ENCODE data around the gene SLX9. TPM values are rescaled to one million over a fixed set of nuclear protein-coding genes. Genes with fewer than 3 reads are reported as not detected.
A peak's percentile ranks its signal among the peaks of the same experiment; 100 is the strongest.

Gene SLX9
- total RNA-seq, 1 experiment from 2014 or later, result 35.0 TPM

DNA sequence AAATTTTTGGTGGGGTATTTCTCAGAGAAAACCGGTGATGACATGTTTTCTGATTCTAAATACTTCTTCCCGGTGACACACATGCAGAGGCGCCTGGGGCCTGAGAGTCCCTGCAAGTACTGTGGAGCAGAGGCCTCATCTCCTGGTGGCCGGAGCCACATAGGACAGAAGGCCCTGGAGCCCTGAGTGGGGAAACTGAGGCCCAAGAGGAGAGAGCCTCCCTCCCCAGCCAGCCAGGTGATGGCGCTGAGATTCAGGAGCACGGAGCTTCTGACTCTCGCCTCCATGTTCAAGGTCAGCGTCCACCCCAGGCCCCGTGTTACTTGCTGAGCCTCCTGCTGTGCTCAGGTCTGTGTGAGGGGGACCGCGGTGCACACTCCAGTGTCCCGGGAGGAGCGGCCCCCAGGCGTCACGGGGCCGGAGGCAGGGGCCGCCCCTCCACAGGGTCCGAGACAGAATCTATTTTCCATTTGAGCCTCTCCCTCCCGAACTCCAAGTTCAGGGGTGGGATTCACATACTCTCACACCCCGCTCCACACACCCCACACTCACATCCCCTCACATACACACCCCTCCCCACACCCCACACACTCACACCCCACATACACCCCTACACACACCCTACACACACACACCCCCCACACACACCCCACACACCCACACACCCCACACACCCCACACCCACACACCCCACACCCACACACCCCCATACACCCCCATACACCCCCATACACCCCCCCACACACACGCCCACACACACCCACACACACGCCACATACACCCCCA lies 43.8 kb downstream of the SLX9 start:
- no peak overlapping the region for H3K4me3 ChIP-seq (ENCODE audit: insufficient read depth, low read depth, low read length)
- no peak for DNase-seq

DNA sequence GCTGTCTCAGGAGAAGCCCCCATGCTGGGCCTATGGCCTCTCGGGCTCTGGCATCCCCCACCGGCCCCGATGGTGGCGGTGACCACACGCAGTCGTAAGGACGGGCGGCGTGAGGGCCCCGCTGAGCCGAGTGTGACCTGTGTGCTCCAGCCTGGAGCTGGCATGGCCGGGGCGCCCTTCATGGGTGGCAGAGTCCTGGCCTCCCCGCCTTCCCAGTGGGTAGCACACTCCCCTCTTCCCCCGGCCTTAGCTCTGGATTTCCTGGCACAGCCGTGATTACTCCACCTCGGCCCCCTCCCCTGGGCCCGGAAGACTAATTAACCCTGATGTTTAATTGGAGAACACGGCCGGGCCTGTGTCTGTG lies 44.6 kb downstream of the SLX9 start:
- Histone ChIP-seq H3K36me3 (replicated peaks; ENCODE audit: control insufficient read depth, insufficient read depth, low read length) (no peaks in the 10 kb centered on the region), H3K27me3 (ENCODE audit: control insufficient read depth, insufficient read depth, low read length) (no peaks in the 10 kb centered on the region), H3K4me3 (ENCODE audit: insufficient read depth, low read depth, low read length) (no peak overlapping the region)
- DNase-seq, result no peak

More for the DNA sequence above, 43.8 kb downstream of the SLX9 start:
- Histone ChIP-seq H3K36me3 (replicated peaks; ENCODE audit: control insufficient read depth, insufficient read depth, low read length) (no peaks in the 10 kb centered on the region), H3K27me3 (ENCODE audit: control insufficient read depth, insufficient read depth, low read length) (no peaks in the 10 kb centered on the region)

DNA sequence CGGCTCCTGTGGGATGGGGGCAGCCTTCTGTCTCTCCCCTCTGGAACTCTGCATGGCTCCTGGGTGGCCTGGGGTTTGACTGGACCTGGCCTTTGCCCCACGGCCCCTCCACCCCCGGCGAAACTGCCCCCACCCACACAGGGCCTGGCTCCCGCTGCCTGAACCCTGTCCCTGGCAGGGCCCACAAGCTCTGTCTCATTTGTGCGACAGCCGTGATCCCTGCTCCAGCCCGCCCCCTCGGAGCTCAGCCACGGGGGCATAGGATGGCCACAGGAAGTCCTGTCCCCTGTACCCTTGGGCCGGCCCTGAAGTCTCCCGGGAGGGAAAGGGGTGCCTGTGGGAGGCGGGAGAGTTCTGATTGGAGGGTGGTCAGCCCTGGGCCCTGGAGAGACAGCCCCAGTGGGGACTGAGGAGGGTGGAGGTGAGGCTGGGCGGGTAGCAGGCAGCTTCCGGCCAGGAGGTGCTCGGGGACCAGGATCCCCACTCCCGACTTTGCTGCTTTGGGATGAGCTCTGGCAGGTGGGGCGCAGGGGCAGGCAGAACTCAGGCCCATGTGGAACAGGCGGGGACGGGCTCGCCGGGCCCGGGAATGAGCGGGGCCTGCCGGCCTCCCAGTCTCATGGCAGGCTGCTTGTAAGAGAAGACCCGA lies 45.1 kb downstream of the SLX9 start:
- peak; percentile 86 for DNase-seq
- H3K36me3 ChIP-seq (replicated peaks; ENCODE audit: control insufficient read depth, insufficient read depth, low read length), result no peaks in the 10 kb centered on the region
- no peaks in the 10 kb centered on the region for H3K27me3 ChIP-seq (ENCODE audit: control insufficient read depth, insufficient read depth, low read length)
- no peak overlapping the region for H3K4me3 ChIP-seq (ENCODE audit: insufficient read depth, low read depth, low read length)

DNA sequence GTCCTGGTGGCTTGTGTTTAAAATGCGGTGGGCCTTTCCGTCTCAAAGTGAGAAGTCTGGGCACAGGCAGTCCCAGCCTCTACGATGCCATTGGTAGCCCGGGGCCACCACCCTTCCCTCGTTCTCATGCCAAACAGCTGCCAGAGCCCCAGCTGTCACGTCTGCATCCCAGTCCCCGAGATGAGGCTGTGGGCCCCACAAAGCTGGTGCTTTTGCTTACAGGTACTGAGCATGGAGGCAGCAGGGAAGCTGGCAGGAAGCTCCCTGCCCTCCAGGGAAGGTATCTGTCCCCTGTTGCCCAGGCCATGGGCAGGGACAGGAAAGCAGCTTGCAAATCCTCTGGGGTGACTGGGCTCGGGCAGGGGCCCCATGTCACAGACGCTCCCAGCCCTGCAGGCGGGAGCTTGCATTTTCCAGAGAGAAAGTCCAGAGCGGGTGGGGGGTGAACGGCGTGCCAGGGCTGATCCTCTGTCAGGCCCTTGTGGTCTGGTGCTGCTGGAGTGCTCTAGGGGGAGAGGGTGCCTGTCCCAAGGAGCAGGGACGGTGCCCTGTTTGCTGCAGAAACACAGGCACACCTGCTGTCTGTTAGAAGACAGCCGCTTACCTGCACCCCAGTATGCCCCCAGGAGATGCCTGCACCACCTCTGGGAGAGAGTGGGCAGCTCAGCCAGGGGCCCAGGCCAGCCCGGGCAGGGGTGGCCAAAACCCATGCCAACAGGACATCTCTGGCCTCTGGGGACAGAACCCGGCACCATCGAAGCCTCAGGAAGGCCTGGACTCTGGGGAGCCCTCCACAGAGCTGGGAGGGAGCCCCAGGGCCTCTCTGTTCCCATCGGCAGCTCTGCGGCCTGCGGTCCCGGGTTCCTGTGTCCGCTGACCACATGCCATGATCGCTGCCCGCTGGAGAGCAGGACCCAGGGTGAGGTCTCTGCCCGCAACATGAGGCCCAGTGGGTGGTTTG lies 45.9 kb downstream of the SLX9 start:
- no peaks in the 10 kb centered on the region for H3K36me3 ChIP-seq (replicated peaks; ENCODE audit: control insufficient read depth, insufficient read depth, low read length)
- no peaks in the 10 kb centered on the region for H3K27me3 ChIP-seq (ENCODE audit: control insufficient read depth, insufficient read depth, low read length)
- H3K4me3 ChIP-seq (ENCODE audit: insufficient read depth, low read depth, low read length), result no peak overlapping the region
- no peak for DNase-seq

DNA sequence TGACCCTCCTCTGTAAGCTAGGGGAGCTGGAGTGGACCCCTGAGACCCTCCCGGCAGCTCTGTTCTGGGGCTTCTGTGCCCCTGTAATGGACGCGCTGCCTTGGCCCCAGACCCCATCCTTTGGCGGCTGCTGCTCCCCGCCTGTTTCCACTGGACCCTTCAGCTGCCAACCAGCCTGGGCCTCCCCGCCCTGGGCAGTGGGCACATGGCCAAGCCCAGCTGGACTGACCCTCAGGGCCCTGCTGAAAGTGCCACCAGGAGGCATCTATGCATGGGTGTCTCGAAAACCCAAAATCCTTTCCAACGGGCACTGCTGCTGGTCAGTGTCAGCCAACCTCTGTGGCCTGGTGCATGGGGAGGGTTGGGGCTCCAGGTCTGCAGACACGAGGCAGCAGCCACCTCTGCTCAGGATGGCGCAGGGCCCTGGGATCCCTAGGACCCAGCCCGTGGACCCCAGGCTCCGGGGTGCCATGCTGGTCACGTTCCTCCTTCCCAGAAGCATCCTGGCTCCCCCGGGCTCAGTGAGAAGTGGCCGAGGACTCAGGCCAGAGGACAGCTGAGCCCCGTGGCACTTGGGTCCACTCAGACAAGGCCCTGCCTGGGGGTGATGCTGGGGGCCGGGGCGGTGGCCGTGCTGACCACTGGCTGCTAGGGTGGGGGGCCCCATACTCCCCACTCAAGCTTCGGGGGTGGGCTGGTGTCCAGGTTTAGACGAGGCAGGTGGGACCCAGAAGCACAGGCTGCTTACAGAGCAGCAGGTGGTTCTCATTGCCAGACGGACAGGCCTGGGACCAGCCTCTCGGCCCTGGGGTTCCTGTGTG lies 46.9 kb downstream of the SLX9 start:
- Histone ChIP-seq H3K27me3 (ENCODE audit: control insufficient read depth, insufficient read depth, low read length) (no peaks in the 10 kb centered on the region), H3K36me3 (replicated peaks; ENCODE audit: control insufficient read depth, insufficient read depth, low read length) (no peaks in the 10 kb centered on the region), H3K4me3 (ENCODE audit: insufficient read depth, low read depth, low read length) (no peak overlapping the region)
- DNase-seq, result no peak

DNA sequence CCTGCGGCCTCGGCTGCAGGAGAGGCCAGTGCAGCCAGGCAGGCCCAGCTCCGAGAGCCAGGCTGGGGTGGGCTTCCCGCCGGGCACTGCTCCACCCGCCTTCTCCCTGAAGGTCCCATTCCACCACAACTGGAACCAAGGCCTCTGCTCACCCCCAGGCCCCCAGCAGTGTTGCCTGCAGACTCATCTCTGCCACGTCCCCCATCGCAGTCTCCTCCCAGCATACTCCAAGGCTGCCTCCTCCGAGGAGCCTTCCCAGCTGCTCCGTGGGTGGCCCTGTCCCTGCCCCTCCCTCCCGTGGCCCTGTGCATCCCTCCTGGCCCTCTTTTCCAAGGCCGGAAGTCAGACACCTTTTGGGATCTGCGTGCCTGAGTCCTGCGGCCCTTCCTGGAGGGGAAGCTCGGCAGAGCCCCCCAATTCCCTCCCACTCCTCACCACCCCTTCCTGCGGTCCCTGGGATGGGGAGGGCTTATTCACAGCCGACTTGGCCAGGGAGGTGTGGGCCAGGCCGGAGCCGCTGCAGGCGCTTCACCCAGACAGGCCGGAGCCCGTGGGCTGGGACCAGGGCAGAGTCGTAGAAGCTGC lies 47.6 kb downstream of the SLX9 start:
- Histone ChIP-seq H3K36me3 (replicated peaks; ENCODE audit: control insufficient read depth, insufficient read depth, low read length) (no peaks in the 10 kb centered on the region), H3K27me3 (ENCODE audit: control insufficient read depth, insufficient read depth, low read length) (no peaks in the 10 kb centered on the region), H3K4me3 (ENCODE audit: insufficient read depth, low read depth, low read length) (no peak overlapping the region)
- no peak for DNase-seq

DNA sequence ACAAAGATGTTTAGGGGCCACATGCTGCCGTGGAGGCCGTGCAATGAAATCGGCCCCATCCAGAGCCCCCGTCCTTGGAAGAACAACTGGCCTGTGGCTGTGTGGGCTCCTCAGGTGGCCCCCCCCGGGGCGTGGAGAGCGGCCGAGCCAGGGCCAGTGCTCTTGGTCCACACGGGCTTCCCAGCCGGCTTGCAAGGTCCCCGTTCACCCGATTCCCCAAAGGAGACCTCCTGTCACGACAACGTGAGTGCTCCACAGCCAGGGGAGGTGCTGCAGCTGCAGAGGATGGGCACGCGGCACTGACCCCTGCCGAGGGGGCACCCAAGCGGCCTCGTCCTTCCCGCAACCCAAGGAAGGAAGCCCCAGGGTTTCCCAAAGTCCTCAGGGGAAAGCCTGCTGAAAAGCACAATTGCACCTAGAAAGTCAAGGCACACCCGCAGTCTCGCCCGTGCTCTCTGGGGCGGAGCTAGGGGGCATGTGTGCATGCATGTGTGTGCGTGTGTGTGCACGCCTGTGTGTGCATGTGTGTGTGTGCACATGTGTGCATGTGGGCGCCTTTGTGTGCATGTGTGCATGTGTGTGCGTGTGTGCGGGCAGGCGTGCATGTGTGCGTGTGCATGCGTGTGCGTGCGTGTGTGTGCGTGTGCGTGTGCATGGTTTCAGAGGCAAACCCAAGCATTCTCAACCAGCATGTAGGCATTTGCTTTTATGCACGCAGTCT lies 48.2 kb downstream of the SLX9 start:
- DNase-seq, result no peak
- Histone ChIP-seq H3K4me3 (ENCODE audit: insufficient read depth, low read depth, low read length) (no peak overlapping the region), H3K27me3 (ENCODE audit: control insufficient read depth, insufficient read depth, low read length) (no peaks in the 10 kb centered on the region), H3K36me3 (replicated peaks; ENCODE audit: control insufficient read depth, insufficient read depth, low read length) (no peaks in the 10 kb centered on the region)

DNA sequence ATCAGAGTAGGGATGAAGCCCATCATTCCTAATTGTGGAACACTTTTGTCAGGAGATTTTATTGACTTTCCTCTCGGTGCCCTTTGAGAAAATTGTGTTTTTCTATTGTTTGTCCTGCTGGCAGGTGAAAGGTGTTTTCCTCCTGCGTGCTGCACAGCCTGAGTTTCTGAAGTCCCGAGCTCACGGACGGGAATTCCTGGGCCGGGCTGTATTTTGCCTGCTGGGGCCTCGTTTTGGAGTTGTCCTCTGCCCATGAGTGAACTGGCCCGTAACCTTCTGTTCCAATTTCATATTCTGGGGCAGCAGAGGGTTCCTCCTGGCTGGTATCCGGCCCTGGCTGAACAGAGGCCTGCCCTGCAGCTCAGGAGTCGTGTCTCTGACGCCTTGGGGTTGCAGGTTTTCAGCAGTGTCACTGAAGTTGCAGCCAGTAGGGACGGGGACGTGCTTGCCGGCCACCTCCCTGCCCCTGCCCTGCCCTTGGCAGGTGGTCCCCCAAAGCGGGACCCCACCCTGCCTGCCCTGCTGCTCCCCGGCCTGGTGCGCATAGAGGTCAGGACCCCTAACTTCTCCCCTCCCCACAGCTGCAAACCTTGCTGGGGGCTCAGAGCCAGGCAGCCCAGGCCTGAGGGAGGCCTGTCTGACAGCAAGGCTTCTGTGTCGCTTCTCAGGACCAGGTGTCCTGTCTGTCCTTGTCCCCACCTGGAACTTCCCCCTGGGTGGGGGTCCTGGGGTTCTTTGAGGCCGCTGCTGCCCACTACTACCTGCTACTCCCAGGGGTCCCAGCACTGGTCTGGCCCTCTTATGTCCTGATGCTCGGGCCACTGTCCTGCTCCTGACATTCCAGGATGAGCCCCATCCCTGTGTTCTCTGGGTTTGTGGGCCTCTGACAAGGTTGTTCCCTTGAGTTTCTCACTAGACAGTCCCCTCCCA lies 49.0 kb downstream of the SLX9 start:
- no peak for DNase-seq
- Histone ChIP-seq H3K36me3 (replicated peaks; ENCODE audit: control insufficient read depth, insufficient read depth, low read length) (no peaks in the 10 kb centered on the region), H3K27me3 (ENCODE audit: control insufficient read depth, insufficient read depth, low read length) (no peaks in the 10 kb centered on the region), H3K4me3 (ENCODE audit: insufficient read depth, low read depth, low read length) (no peak overlapping the region)

DNA sequence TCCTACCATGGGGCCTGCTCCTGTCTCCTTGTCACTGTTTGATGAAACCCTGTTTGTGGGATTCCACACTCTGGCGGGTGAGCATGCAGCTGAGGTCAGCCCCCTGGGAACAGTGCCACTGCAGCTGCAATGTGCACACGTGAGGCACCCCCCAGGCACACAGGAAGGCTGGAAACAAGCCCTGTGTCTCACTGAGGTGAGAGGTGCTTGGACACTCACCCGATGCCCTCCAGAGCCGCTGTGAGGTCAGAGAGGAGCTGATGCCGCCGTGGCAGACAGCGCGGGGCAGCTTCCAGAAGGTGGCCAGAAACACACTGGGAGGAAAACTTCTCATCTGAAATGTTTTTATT lies 49.7 kb downstream of the SLX9 start:
- H3K4me3 ChIP-seq (ENCODE audit: insufficient read depth, low read depth, low read length), result no peak overlapping the region
- H3K36me3 ChIP-seq (replicated peaks; ENCODE audit: control insufficient read depth, insufficient read depth, low read length), result no peaks in the 10 kb centered on the region
- no peak for DNase-seq

DNA sequence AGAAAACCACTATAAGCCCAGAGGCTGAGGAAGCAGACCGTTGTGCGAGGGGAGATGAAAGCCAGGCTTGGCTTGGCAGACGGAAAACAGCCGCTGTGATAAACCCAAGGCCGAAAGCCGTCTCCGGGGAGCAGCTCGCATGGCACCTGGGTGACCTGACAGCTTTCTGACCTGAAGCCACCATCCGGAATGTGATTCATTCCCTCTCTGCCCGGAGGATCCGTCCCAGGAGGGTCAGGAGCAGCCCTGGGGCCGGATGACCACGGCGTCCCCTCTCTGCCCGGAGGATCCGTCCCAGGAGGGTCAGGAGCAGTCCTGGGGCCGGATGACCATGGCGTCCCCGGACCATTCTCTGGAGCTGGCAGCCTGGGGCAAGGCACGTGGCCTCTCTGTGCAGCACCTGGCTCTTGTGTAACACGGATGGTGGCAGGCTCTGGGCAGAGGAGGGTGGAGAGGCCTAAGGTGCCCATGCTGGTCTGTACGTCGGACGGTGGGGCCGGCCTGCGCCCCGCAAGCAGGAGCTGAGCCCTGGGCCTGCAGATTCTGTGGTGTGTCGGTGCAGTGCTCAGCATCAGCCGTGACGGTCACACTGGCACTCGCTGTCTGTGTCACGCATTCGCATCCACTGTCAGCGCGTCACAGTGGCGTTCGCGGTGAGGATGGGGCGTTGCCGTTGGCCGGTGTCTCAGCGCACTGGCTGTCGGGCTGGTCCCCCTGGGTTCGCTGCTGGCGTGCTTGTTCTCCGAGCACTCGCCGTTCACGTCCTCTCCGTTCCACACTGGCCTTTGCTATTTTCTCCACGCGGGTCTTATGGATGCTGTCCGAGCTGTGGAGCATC lies 50.3 kb downstream of the SLX9 start:
- no peaks in the 10 kb centered on the region for H3K27me3 ChIP-seq (ENCODE audit: control insufficient read depth, insufficient read depth, low read length)
- no peaks in the 10 kb centered on the region for H3K36me3 ChIP-seq (replicated peaks; ENCODE audit: control insufficient read depth, insufficient read depth, low read length)
- no peak overlapping the region for H3K4me3 ChIP-seq (ENCODE audit: insufficient read depth, low read depth, low read length)
- DNase-seq, result no peak

More for the DNA sequence above, 49.7 kb downstream of the SLX9 start:
- H3K27me3 ChIP-seq (ENCODE audit: control insufficient read depth, insufficient read depth, low read length), result no peaks in the 10 kb centered on the region

DNA sequence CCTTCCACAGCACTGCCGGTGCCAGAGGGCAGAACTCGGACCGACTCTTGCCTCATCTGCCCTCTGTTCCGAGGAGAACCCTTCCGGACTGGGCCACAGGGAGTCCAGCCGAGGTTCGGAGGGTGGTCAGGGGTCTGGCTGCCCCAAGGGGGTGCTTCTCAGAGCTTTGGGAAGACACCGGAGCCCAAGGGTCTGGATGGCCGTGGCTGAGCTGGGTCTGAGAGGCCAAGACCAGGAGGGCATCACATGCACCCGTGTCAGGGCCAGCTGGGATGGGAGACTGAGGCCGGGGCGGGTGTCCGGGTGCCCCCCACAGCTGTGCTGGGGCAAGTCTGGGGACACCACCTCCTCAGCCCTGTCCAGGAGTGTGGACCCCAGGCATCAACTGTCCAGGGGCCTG lies 51.1 kb downstream of the SLX9 start:
- no peak for DNase-seq
- Histone ChIP-seq H3K4me3 (ENCODE audit: insufficient read depth, low read depth, low read length) (no peak overlapping the region), H3K27me3 (ENCODE audit: control insufficient read depth, insufficient read depth, low read length) (no peaks in the 10 kb centered on the region)

More for the DNA sequence above, 51.1 kb downstream of the SLX9 start:
- no peaks in the 10 kb centered on the region for H3K36me3 ChIP-seq (replicated peaks; ENCODE audit: control insufficient read depth, insufficient read depth, low read length)

Measured in H7 (cell line).